Measurements from ENCODE around the gene SLC35C1.

SLC35C1 gene

DNA sequence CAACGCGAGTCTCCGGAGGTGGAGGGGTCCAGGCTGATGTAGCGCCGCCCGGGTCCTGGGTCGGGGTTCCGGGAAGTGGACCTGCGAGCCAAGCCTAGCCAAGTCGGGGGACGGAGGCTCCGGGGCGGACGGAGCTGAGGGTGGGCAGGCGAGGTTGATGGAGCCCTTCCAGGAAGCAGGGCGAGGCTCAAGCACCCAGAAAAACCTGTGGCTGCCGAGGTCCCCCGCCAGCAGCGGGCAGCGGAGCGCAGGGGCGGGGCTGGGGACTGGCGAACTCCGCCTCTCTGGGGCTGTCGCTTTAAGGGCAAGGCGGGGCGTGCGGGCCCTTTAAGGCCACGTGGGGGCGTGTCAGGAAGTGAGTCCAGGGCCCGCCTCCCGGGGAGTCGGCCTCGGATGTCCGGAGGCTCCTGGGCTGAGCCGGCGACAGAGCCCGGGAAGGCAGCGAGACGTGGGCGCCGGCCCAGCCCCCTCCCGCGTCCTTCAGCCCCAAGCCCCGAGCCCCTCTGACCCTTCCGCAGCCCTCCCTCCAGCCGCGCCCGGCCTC, at the start of gene SLC35C1:
SLC35C1 (plus strand) TSS at position 389 of the 544 bp plus-strand sequence. CDS start 653 bp downstream, outside the sequence.
- DNase-seq = peak; percentile 85 to 93

DNA sequence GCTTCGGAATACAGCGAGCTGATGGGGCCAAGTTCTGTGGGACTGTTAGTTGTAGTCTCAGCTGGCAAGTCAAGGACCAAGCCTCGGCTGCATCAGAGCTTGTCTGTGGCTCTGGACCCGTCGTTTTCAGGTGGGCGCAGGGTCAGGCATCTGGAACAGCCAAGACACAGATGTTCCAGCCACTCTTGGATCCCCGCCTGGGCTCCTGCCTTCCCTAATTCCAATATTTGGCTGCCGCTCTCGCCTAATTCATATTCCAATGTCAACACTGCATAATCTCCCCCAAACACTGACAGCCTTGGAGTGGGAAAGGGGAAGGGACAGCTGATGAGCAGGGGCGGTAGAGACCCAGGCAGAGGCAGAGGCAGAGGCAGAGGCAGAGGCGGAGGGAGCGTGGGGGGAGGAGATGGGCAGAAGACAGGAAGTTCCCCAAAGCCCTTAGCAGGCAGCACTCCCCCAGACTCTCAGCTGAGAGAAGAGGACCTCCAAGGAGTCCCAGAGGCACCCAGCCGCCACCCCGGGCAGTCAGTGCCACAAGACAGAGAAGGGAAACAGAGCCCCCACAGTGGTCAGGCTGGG, 49.6 kb upstream of the SLC35C1 start:
- DNase-seq = peak; percentile 74 to 78

DNA sequence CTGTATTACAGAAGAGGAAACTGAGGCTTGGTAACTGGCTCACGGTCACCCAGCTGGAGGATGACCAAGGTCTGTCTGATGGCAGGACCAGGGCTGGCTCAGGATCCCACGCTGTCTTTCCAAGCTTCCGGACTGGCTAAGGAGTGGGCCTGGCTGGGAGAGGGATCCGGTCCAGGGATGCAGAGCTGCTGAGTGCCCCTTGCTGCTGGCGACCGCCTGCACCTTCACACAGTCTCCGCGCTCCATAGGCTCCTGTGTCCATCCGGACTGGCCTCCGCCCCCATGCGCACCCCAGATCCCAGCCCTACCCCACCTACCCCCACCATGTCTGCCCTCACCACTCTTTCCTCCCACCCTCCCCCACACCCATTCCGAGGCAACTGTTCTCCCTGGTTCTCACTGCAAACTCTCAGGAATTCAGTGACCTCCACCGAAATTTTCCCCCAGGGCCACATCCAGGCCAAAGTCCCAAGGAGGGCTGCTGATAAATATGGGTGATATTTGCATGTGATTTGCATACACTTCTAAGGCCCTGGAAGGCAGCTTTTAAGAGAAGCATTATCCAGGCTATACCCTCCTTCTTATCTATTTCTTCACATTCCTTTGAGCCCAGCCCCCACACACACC, 48.5 kb upstream of the SLC35C1 start:
- no peak for DNase-seq

DNA sequence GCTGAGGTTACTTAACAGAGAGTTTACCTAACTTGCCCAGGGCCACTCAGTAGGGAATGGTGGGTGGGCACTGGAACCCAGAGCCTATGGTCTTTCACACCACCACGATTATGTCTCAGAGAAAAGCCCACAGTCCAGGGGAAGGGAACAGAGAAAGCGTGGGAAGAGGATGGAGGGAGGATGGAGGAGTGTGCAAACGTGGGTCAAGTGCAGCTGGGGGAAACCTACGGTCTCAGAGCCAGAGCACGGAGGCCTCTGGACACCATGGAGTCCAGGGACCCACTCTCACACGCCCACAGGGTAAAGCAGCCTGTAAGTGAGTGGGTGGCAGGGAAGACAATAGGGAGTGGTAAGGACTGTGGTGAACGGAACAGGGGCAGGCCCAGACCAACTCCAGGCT, 47.3 kb upstream of the SLC35C1 start:
- no peak for DNase-seq

DNA sequence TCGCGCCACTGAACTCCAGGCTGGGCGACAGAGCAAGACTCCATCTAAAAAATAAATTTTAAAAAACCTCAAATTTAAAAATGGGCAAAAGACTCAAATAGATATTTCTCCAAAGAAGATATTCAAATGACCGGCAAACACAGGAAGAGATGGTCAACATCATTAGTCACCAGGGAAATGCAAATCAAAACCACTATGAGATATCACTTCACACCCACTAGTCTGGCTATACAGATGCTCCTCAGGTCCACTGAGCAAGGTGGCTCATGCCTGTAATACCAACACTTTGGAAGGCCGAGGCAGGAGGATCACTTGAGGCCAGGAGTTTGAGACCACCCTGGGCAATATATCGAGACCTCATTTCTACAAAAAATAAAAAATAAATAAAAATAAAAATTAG, 43.3 kb upstream of the SLC35C1 start:
- DNase-seq = no peak

DNA sequence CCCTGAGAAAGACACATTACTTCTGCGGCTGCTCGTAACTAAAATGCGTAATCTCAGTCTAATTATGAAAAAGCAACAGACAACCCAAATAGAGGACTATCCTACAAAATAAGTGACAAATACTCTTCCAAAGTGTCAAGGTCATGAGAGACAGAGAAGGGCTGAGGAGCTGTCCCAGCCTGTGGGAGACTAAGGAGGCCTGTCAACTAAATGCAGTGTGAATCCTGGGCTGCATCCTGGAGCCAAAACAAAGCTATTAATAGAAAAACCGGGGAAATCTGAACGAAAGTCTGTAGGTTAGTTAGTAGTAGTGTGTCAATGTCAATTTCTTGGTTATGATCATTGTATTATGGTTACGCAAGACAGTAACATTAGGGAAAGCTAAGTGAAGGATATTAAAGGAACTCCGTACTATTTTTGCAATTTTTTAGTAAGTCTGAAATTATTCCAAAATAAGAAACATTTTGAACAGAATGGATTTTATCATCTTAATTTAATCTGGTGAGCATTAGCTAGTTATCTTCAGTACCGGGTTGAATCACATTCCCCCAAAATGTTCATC, 39.8 kb upstream of the SLC35C1 start:
- no peak for DNase-seq

DNA sequence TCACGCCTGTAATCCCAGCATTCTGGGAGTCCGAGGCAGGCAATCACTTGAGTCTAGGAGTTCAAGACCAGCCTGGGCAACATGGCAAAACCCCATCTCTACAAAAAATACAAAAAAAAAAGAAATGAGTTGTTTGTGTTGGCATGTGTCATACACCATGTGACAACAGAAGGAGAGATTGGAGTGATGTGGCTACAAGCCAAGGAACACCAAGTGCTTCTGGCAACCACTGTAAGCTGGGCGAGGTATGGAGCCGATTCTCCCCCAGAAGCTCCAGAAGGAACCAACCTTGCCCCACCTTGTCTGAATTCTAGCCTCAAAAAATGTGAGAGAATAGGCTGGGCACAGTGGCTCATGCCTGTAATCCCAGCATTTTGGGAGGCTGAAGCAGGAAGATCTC, 39.1 kb upstream of the SLC35C1 start:
- no peak for DNase-seq

DNA sequence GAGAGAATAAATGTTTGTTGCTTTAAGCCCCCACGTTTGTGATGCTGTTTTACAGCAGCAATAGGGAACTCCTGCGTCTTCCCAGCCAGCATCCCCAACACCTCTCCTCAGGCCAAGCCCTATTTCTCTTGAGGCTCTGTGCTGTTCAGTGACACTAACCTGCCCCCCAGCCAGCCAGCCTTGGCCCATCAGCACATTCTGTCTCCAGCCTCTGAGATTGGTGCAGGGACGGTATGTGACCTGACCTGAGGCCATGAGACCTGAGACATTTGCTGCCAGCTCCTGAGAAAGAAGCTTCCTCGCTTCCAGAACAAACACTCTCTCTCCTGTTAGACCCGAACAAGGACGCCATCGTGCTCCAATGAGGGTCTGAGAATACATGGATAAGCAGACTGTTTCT, 38.5 kb upstream of the SLC35C1 start:
- no peak for DNase-seq

DNA sequence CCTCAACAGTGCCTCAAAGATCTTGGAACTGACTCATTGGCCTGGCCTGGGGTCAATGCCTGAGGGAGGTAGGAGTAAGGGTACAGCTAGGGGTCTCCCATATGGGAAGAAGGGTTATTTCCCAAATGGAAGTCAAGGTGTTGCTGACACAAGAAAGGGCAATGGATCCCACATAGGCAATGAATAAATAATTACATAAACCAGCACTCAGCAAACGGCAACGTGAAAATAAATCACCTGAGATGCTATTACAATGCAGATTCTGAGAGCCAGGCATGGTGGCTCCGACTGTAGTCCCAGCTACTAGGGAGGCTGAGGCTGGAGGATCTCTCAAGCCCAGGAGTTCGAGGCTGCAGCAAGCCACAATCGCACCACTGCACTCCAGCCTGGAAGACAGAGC, 36.5 kb upstream of the SLC35C1 start:
- DNase-seq = no peak

DNA sequence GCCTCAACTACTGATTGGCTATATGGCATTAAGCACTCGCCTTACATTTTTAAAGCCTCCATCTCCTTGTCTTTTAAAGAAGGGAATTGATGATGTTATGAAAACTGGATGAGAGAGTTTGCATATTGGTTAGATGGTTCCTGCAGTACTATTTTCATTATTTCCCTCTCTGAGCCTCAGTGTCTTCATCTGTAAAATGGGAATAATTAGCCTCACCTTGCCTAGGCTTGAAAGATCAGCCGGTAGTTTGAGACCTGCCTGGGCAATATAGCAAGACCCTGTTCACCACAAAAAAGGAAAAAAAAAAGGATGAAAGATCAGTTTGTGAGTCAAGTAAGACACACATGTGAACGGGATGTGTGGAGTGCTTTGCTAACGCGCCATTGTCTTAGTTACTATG, 35.0 kb upstream of the SLC35C1 start:
- no peak for DNase-seq

DNA sequence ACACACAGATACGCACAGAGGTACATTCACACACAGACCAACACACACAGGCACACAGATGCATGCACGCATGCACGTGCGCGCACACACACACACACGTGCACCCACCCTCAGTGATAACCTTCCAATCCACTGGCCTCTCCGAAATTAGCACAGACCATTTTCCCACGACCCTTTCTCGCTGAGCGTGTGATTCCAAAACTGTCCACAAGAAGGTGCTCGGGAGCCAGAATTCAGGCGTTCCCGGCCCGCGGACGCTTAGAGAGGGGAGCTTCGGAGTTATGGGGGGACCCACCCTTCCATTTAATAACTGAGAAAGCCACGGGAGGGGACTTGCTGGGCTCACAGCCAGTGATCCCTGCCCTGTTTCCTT, 33.8 kb upstream of the SLC35C1 start:
- peak; percentile 36 to 61 for DNase-seq

DNA sequence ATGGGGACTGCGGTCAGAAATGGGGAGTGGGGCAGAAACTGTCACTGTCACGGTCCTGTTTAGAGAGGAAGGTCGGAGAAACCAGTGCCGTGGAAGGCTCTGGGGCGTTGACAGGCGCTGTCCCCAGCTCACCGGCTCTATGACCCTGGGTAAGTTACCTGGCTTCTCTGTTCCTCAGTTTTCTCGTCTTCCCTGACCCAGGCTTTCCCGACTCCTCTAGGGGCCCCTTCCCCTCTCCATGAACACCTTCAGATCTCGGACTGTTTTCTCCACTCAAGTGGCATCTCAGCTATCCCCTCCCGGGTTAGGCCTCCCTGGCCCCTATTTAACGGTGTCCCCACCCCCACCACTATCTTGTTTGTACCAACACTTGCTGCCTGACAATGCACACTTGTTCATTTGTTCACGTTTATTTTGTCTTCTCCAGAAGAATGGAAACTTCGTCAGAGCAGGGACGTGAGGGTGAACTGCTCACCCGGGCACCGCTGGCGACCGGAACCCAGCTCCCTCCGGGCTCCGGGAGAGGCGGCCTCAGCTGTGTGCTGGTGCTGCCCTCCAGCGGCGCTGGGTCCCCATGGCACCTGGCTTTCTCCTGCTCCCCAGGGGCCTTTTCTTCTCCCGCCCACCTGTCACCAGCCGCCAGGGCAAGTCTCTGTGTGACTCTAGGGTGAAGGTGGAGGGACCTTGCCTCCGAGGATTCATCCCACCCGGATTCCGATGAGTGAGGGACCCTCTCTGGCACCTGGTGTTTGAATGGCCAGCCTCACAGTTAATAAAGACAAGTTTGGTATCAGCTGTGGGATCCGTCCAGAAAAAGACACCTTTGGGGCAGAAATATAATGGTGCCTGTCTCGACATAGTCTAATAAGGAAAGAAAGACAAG, 33.1 kb upstream of the SLC35C1 start:
- DNase-seq = peak; percentile 76 to 81

DNA sequence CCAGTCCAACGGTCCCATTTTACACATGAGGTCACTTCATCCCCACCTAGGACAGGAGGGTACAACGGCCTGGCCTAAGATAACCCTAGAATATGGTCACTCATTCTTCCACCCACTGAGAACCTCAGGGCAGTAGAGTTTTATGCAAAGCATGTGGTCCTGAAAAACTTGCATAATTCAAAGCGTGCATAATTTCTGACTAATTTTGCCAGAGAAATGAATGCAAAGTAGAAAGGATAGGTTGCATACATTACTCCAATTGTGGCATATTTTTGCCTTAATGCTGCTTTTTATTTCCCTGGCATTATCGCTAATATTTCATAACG, 32.5 kb upstream of the SLC35C1 start:
- DNase-seq = no peak

DNA sequence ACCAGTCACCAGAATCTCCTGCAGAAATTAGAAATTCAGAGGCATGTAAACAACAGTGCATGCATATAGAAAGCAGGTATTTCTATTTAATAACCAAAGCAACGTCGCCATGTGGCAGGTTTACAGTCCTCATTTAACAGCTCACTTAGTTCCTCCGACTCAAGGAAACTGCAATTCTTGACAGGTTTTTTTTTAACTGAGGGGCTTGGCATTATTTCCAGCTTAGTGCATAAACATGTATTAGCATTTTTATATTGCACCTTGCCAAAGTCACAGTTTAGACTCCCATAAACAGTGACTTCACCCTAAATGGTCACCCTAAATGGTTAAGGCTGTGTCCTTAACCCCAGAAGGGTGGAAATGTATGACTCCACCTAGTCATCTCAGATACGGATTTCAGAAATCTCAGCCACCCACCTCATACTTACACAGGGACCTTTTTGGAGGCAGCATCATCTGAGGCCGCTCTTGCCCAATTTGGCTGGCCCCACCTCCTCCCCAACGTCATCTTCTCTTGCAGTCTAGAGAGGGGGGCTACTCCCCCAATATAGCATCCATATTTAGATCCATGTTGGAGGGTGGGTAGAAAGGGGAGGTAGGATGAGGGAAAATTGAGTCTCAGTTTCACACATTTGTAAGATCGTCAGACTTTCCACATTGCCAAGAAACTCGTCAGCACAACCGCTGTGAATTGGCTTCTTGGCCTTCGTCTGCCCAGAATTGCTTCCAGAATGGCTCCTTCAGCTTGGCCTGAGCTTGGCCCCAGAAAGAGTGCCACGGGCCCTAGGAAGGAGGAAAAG, 31.8 kb upstream of the SLC35C1 start:
- no peak for DNase-seq

DNA sequence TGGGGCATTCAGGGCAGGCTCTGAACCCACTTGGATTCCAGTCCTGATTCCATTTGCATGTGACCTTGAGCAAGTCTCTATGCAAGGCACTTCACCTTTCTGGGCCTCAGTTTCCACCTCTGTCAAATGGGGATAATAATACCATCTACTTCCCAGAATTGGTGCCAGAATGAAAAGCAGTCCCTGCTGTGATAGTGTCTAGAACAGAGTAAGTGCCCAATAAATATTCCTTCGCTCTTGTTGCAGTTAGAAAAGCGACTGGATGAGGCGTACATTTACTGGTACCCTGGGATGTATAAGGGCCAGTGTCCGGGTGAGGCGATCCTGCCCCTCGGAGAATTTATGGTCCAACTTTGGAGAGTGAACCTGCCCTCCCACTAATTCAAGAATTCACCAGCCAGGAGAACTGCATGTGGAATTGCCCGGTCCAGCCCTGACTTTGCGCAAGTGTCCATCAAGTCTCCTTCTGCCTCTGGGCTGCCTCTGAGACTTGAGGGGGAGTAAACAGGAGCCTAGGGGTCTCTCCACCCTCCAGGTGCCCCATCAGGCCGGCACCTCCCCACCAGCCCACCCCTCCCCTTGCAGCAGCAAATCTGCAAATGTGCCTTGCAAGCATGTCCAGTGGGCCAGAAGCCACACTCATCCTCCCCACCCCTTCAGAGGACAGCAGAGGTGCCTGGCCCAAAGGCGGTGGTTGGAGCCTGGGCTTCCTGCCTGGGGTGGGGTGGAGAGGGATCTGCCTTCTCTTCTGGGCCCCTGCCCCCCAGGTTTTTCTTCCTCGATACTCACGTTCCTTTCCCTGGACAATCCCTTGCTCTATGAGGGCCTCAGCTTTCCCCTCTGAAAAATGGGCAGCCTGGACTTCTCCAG, 30.9 kb upstream of the SLC35C1 start:
- no peak for DNase-seq

DNA sequence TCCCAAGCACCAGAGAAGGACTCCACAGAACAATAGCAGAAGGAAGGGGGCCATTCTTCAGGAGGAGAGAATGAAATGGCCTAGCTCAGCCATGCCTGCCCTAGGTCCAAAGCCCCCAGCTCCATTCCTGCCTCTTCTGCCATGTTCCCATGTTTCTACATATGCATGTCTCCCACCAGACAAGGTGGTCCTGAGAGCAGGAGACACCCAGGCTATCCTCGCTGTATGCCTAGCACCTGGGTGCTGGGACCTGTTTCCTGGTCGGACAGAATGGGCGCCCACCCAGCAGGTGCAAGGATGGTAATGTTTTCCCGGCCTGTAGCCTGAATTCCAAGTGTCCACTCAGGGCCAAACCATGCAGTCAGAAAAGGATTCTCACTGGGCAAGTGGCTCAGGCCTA, 30.2 kb upstream of the SLC35C1 start:
- no peak for DNase-seq

DNA sequence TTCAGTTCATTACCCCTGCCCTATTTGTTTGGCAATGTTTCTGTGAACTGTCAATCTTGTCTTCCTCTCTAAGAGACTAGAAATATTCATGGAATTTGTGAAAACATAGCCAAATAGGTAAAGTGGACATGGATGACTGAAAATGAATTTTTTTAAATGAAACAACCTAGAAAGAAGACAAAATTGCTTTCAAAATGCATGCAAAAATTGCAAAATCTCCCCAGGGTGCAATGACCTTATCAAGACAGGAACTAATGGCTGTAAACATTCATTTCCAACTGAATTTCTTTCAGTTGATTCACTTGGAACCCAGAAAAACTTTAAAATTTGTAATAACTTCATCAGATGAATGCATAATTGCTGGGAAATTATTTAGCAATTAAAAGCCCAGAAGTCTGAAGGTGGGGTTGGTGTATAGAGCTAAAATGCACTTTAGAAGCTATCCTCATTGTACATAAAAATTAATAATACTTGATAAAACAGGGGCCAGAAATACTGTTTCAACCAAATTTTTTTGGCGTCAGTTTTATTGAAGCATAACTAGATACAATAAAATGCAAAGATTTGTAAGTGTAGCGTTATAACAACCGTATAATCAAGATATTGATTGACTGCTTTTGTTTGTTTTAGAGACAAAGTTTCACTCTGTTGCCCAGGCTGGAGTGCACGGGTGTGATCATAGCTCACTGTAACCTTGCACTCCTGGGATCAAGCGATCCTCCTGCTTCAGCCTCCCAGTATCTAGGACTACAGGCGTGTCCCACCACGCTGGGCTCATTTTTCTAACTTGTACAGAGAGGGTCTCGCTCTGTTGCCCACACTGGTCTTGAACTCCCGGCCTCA, 27.6 kb upstream of the SLC35C1 start:
- DNase-seq = no peak

DNA sequence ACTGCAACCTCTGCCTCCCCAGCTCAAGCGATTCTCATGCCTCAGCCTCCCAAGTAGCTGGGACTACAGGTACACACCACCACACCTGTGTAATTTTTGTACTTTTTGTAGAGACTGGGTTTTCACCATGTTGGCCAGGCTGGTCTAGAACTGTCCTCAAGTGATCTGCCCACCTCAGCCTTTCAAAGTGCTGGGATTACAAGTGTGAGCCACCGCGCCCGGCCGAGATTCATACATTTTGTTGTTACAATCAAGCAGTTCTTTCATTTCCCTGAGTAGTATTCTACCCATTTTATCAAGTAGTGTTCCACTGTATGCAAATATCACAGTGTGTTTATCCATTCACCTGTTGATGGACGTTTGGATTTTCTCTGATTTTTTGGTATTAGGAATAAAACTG, 26.6 kb upstream of the SLC35C1 start:
- no peak for DNase-seq

DNA sequence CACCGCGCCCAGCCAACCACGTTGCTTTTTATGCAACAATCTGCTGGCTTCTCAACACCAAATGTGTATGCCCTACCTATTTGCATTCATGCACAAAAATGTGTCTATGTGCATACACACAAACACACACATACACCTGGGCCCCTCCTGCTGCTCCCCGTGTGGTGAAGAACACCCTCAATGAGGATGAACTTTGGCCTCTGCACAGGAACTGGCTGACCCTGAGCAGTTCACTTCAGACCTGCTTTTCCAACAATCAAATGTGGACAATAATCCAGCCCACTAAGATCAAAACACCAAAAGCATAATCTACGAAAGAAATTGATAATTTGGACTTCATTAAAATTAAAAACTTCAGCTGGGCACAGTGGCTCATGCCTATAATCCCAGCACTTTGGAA, 25.3 kb upstream of the SLC35C1 start:
- DNase-seq = no peak

DNA sequence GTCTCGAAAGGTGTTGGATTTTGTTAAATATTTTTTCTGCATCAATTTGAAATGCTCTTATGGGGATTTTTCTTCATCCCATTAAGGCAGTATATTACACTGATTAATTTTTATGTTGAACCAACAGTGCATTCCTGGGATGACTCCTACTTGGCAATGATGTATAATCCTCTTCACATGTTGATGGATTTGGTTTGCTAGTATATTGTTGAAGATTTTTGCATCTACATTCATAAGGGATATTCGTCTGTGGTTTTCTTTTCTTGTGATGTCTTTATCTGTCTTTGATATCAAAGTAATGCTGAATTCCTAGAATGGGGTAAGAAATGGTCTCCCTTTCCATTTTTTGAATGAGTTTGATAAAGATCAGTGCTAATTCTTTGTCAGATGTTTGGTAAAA, 18.7 kb upstream of the SLC35C1 start:
- no peak for DNase-seq

DNA sequence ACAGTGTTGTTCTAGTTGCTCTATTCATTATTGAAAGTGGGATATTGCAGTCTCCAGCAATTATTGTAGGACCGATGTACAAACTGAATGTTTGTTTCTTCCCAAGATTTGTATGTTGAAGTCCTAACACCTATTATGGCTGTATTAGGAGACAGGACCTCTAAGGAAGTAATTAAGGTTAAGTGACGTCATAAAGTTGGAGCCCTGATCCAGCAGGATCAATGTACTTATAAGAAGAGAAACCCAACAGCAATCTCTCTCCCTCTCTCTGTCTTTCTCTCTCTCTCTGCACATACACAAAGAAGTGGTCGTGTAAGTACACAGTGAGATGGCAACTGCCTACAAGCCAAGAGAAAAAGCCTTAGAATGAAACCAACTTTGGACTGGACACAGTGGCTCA, 16.1 kb upstream of the SLC35C1 start:
- DNase-seq = no peak

Data from NCI-H524 (cell line).